Ovary (tissue), 3 donors: ENCODE results near the gene SPAM1.

ENCODE experiments used
- EP300 ChIP-seq: sonication (generic); formaldehyde crosslinking; IDR thresholded peaks from one replicate; pipeline ENCODE4 v1.6.1; 2017; ENCODE audit warnings: antibody characterized with exemption
- TF ChIP-seq, protein P1 (sequence below), 3 donors: fragments of 450-650 bp in 2 of 3; fragments of 200-600 bp in 1 of 3; IDR thresholded peaks; one replicate each; pipeline versions ENCODE4 v1.5.1 to v1.8.0; 2016 to 2022; ENCODE audit warnings: antibody characterized with exemption in 3 of 3, mild to moderate bottlenecking in 1 of 3
- donor health status: DM: no; HTN: no; CAD: no.

DNA sequence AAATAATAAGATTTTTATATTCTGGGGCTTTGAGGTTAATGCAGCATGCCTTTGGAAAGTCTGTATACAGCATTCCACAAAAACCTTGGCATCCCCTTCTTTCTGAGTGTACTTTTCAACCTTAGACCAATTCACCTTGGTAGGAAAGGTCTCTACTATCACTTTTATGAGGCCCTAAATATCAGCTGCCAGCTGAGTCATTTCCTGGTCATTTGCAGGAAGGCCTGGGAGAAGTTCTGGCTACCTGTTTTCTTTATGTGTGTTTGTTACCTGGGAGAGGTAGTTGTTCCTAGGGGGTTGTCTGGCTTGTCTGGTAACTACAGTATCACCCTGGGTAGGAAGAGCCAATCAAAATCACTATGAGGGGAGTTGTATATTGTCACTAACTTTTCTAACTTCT lies 4.1 kb downstream of the SPAM1 start:
- TF ChIP-seq, protein P1, sequence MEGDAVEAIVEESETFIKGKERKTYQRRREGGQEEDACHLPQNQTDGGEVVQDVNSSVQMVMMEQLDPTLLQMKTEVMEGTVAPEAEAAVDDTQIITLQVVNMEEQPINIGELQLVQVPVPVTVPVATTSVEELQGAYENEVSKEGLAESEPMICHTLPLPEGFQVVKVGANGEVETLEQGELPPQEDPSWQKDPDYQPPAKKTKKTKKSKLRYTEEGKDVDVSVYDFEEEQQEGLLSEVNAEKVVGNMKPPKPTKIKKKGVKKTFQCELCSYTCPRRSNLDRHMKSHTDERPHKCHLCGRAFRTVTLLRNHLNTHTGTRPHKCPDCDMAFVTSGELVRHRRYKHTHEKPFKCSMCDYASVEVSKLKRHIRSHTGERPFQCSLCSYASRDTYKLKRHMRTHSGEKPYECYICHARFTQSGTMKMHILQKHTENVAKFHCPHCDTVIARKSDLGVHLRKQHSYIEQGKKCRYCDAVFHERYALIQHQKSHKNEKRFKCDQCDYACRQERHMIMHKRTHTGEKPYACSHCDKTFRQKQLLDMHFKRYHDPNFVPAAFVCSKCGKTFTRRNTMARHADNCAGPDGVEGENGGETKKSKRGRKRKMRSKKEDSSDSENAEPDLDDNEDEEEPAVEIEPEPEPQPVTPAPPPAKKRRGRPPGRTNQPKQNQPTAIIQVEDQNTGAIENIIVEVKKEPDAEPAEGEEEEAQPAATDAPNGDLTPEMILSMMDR (IDR thresholded peaks at IDR 0.05): no peak
- TF ChIP-seq EP300: no peak
